K562 (cell line): ENCODE measurements around the gene DARS2. TPM values are rescaled to one million over a fixed set of nuclear protein-coding genes. Genes with fewer than 3 reads are reported as not detected.
A peak's percentile ranks its signal among the peaks of the same experiment; 100 is the strongest.

Source experiments
- BHLHE40 ChIP-seq: IDR thresholded peaks from 2 replicates; pipeline ENCODE4 v1.6.1; 2011; ENCODE audit warnings: low read length, improper control_type of control experiment
- CSDE1 ChIP-seq, 2 experiments: fragments of 450-650 bp; IDR thresholded peaks; 2 replicates each; pipeline ENCODE4 v1.6.1; 2016; ENCODE audit warnings: mild to moderate bottlenecking in 1 of 2
- EGR1 ChIP-seq: fragments of 450-650 bp; conservative IDR thresholded peaks from 2 replicates; pipeline ENCODE4 v1.6.1; 2017; ENCODE audit warnings: mild to moderate bottlenecking
- EP300 ChIP-seq: IDR thresholded peaks from 2 replicates; pipeline ENCODE4 v1.6.1; 2012; ENCODE audit warnings: low read length, improper control_type of control experiment
- MAFG ChIP-seq: fragments of 450-650 bp; conservative IDR thresholded peaks from 2 replicates; pipeline ENCODE4 v1.6.1; 2016; ENCODE audit warnings: missing genetic modification characterization, missing compliant biosample characterization
- MED1 ChIP-seq: sonication (generic); formaldehyde crosslinking; IDR thresholded peaks from 2 replicates; pipeline ENCODE4 v1.8.1; 2023; ENCODE audit warnings: missing genetic modification reagents, borderline replicate concordance
- NCOR1 ChIP-seq: fragments of 450-650 bp; IDR thresholded peaks from 2 replicates; pipeline ENCODE4 v1.6.1; 2016; ENCODE audit warnings: mild to moderate bottlenecking, moderate library complexity
- PHTF2 ChIP-seq: fragments of 250-450 bp; sonication (Bioruptor Pico); IDR thresholded peaks from 2 replicates; pipeline ENCODE4 v1.5.0; 2021; ENCODE audit warnings: mild to moderate bottlenecking
- POLR2A ChIP-seq: fragments of 450-650 bp; conservative IDR thresholded peaks from 2 replicates; pipeline ENCODE4 v1.6.1; 2016
- RHOXF2B ChIP-seq: fragments of 250-450 bp; sonication (Bioruptor Pico); conservative IDR thresholded peaks from 2 replicates; pipeline ENCODE4 v1.5.1; 2021
- SIN3B ChIP-seq: fragments of 450-650 bp; IDR thresholded peaks from 2 replicates; pipeline ENCODE4 v1.6.1; 2017; ENCODE audit warnings: low read depth, mild to moderate bottlenecking, moderate library complexity
- SLC30A9 ChIP-seq: fragments of 250-450 bp; sonication (Bioruptor Pico); IDR thresholded peaks from 2 replicates; pipeline ENCODE4 v1.8.0; 2022; ENCODE audit warnings: mild to moderate bottlenecking, moderate library complexity
- TSC22D4 ChIP-seq: fragments of 450-650 bp; IDR thresholded peaks from 2 replicates; pipeline ENCODE4 v1.6.1; 2016; ENCODE audit warnings: missing genetic modification characterization, missing biosample characterization, control low read depth
- ZNF232 ChIP-seq: sonication (generic); formaldehyde crosslinking; IDR thresholded peaks from 2 replicates; pipeline ENCODE4 v1.8.0; 2022; ENCODE audit warnings: mild to moderate bottlenecking, missing genetic modification reagents
- polyA plus RNA-seq, 8 experiments: library from polyadenylated mRNA; depleted of rRNA in 4 of 8; stranded (reverse) in 5 of 8; unstranded in 3 of 8; fragments of >200 nt; fragmentation: Nextera tagmentation in 2 of 8; fragmentation: Illumina TruSeq in 1 of 8; extraction: Ambion mirVana in 2 of 8; extraction: Trizol in 1 of 8; gene quantifications; 2 replicates each; pipeline versions ENCODE4 v1.2.1 to v1.2.3, GENCODE V29; 2011 to 2014; ENCODE audit warnings: inconsistent platforms in 1 of 8, missing spikeins in 1 of 8
- total RNA-seq, 7 experiments: library from RNA; depleted of rRNA in 6 of 7; stranded (reverse); fragments of >200 nt in 6 of 7; fragmentation: Illumina TruSeq in 2 of 7; extraction: Trizol in 2 of 7; gene quantifications; 2 replicates each; pipeline versions ENCODE4 v1.2.1 to v1.2.3, GENCODE V29; 2011 to 2021; ENCODE audit warnings: low replicate concordance in 1 of 7
- TF ChIP-seq, protein P1 (sequence below): fragments of 200-400 bp; formaldehyde crosslinking; IDR thresholded peaks from 2 replicates; pipeline ENCODE4 v1.6.1; 2017; ENCODE audit warnings: mild to moderate bottlenecking, low read depth, low read length, moderate library complexity
- TF ChIP-seq, protein P2 (sequence below): fragments of 450-650 bp; formaldehyde crosslinking; IDR thresholded peaks from 2 replicates; pipeline ENCODE4 v1.4.0; 2022; ENCODE audit warnings: missing genetic modification characterization
- TF ChIP-seq, protein P3 (sequence below): fragments of 200-800 bp; sonication (Bioruptor generic); IDR thresholded peaks from 2 replicates; pipeline ENCODE4 v1.6.1; 2017; ENCODE audit warnings: missing genetic modification characterization, missing compliant biosample characterization
- TF ChIP-seq, protein P4 (sequence below), 3 experiments: fragments of 200-800 bp in 1 of 3; fragments of 250-450 bp in 1 of 3; fragments of 450-650 bp in 1 of 3; sonication (Bioruptor Pico) in 1 of 3; sonication (Bioruptor generic) in 1 of 3; formaldehyde crosslinking in 1 of 3; IDR thresholded peaks; 2 replicates each; pipeline versions ENCODE4 v1.6.1 to v1.8.0; 2016 to 2022; ENCODE audit warnings: mild to moderate bottlenecking in 2 of 3, missing genetic modification characterization in 2 of 3, missing compliant biosample characterization in 1 of 3, moderate library complexity in 1 of 3
- TF ChIP-seq, protein P5 (sequence below): fragments of 250-450 bp; sonication (Bioruptor Pico); IDR thresholded peaks from 2 replicates; pipeline ENCODE4 v1.8.0; 2021; ENCODE audit warnings: borderline replicate concordance, mild to moderate bottlenecking, moderate library complexity; ENCODE audit not compliant: poor library complexity, severe bottlenecking

Gene DARS2
- total and polyA plus RNA-seq, 9 of the 15 experiments (the other 6 are each of a cell fraction or from before 2014, with no cell fraction given) = 36.4 to 96.7 (median 68.6) TPM

DNA sequence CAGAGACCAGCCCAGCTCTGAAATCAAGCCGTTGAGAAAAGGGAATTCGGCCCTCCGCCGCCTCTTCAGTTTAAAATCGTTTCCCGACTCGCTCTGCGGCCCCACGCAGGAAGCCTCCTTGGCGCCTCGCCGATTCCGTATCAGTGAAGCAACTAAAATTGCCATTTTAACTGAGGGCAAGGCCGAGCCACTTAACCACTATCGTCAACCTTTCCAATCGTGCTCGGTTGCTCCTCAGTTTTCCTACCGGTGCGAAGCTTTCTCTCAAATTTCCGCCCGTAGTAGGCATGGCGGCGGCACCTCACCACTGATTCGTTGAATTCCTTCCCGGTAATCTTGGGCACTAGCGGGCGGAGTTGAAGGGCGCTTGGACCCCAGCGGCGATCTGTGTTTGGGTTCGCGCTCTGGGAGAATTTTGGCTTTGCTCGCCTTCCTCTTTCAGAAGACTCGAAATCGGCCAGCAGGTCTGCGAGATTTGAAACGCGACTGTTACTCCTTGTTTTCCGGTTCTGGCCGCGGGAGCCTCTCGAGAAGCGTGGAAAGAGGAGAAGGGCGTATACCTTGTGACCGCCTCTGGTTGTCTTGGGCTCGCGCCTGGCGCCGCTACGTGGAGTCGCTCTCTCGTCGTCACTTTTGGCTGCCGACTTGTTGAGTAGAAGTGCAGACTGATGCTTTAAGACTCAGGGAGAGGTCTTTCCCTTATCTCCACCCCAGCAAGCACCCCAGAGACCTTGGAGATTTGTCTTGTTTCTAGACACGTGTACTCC, at the start of gene DARS2, which contains the start of gene CENPL (continued):
- TF ChIP-seq, protein P1, sequence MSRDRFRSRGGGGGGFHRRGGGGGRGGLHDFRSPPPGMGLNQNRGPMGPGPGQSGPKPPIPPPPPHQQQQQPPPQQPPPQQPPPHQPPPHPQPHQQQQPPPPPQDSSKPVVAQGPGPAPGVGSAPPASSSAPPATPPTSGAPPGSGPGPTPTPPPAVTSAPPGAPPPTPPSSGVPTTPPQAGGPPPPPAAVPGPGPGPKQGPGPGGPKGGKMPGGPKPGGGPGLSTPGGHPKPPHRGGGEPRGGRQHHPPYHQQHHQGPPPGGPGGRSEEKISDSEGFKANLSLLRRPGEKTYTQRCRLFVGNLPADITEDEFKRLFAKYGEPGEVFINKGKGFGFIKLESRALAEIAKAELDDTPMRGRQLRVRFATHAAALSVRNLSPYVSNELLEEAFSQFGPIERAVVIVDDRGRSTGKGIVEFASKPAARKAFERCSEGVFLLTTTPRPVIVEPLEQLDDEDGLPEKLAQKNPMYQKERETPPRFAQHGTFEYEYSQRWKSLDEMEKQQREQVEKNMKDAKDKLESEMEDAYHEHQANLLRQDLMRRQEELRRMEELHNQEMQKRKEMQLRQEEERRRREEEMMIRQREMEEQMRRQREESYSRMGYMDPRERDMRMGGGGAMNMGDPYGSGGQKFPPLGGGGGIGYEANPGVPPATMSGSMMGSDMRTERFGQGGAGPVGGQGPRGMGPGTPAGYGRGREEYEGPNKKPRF = no peak
- TF ChIP-seq BHLHE40 (peak; percentile 8; the same call in 1 of the 2 replicates), EGR1 (no peak), NCOR1 (0 out of 2 replicates have a peak, but pooled peaks have one; percentile 36), MED1 (CRISPR knock-in tag) (no peak), EP300 (peak; percentile 7), SIN3B (peak; percentile 87), SLC30A9 (CRISPR knock-in tag) (no peak), POLR2A (peak; percentile 98), CSDE1 (IDR thresholded peaks at IDR 0.05) (peak; percentile 32 to 93; a peak in 3 of 4 replicates), PHTF2 (CRISPR knock-in tag) (no peak), MAFG (tag) (no peak), RHOXF2B (CRISPR knock-in tag) (0 out of 2 replicates have a peak, but pooled peaks have one; percentile 12), ZNF232 (peak; percentile 44; the same call in 1 of the 2 replicates), TSC22D4 (no peak)
- TF ChIP-seq, protein P2, sequence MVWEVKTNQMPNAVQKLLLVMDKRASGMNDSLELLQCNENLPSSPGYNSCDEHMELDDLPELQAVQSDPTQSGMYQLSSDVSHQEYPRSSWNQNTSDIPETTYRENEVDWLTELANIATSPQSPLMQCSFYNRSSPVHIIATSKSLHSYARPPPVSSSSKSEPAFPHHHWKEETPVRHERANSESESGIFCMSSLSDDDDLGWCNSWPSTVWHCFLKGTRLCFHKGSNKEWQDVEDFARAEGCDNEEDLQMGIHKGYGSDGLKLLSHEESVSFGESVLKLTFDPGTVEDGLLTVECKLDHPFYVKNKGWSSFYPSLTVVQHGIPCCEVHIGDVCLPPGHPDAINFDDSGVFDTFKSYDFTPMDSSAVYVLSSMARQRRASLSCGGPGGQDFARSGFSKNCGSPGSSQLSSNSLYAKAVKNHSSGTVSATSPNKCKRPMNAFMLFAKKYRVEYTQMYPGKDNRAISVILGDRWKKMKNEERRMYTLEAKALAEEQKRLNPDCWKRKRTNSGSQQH (CRISPR knock-in tag) = no peak
- TF ChIP-seq, protein P3, sequence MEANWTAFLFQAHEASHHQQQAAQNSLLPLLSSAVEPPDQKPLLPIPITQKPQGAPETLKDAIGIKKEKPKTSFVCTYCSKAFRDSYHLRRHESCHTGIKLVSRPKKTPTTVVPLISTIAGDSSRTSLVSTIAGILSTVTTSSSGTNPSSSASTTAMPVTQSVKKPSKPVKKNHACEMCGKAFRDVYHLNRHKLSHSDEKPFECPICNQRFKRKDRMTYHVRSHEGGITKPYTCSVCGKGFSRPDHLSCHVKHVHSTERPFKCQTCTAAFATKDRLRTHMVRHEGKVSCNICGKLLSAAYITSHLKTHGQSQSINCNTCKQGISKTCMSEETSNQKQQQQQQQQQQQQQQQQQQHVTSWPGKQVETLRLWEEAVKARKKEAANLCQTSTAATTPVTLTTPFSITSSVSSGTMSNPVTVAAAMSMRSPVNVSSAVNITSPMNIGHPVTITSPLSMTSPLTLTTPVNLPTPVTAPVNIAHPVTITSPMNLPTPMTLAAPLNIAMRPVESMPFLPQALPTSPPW (CRISPR knock-in tag) = peak; percentile 59
- TF ChIP-seq, protein P4, sequence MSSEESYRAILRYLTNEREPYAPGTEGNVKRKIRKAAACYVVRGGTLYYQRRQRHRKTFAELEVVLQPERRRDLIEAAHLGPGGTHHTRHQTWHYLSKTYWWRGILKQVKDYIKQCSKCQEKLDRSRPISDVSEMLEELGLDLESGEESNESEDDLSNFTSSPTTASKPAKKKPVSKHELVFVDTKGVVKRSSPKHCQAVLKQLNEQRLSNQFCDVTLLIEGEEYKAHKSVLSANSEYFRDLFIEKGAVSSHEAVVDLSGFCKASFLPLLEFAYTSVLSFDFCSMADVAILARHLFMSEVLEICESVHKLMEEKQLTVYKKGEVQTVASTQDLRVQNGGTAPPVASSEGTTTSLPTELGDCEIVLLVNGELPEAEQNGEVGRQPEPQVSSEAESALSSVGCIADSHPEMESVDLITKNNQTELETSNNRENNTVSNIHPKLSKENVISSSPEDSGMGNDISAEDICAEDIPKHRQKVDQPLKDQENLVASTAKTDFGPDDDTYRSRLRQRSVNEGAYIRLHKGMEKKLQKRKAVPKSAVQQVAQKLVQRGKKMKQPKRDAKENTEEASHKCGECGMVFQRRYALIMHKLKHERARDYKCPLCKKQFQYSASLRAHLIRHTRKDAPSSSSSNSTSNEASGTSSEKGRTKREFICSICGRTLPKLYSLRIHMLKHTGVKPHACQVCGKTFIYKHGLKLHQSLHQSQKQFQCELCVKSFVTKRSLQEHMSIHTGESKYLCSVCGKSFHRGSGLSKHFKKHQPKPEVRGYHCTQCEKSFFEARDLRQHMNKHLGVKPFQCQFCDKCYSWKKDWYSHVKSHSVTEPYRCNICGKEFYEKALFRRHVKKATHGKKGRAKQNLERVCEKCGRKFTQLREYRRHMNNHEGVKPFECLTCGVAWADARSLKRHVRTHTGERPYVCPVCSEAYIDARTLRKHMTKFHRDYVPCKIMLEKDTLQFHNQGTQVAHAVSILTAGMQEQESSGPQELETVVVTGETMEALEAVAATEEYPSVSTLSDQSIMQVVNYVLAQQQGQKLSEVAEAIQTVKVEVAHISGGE (CRISPR knock-in tag; IDR thresholded peaks at IDR 0.05) = peak in 1 of 3 experiments; percentile 89; a peak in 2 of 6 replicates
- TF ChIP-seq, protein P5, sequence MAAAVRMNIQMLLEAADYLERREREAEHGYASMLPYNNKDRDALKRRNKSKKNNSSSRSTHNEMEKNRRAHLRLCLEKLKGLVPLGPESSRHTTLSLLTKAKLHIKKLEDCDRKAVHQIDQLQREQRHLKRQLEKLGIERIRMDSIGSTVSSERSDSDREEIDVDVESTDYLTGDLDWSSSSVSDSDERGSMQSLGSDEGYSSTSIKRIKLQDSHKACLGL (CRISPR knock-in tag) = peak; percentile 48
